GM12878 (cell line): ENCODE data around the gene FLRT1. TPM values are rescaled to one million over a fixed set of nuclear protein-coding genes. Genes with fewer than 3 reads are reported as not detected.

ENCODE experiments used
- ATAC-seq: fragments of 200-7000 bp; cut with Tn5 transposase; 3 replicates; pipeline ENCODE4 v1.9.1; 2020; ENCODE audit warnings: mild to moderate bottlenecking, moderate library complexity
- BruUV-seq: library from RNA; stranded (reverse); fragments of 400-500 nt; replicated peaks from 2 replicates; lab custom pipeline; 2021; lab: Mats Ljungman, UMichigan
- CTCF ChIA-PET: fragments of 300-600 bp; sonication (Branson Sonifier 250); formaldehyde crosslinking; extraction: SDS; loops from one replicate; lab custom pipeline; 2021; ENCODE audit warnings: inconsistent platforms; lab: Yijun Ruan, JAX
- POLR2A ChIA-PET: fragments of 350-600 bp; formaldehyde crosslinking; extraction: SDS; loops from one replicate; lab custom pipeline; 2021; ENCODE audit warnings: inconsistent platforms; lab: Charles Lee
- RAD21 ChIA-PET: fragments of 300-600 bp; sonication (Branson Sonifier 250); formaldehyde crosslinking; loops from one replicate; lab custom pipeline; 2023; ENCODE audit warnings: antibody characterized with exemption; ENCODE audit not compliant: unreplicated experiment; lab: Charles Lee
- SMC1A ChIA-PET: fragments of 300-600 bp; sonication (Branson Sonifier 250); formaldehyde crosslinking; loops from one replicate; lab custom pipeline; 2023; ENCODE audit not compliant: unreplicated experiment, uncharacterized antibody; lab: Charles Lee
- DNase-seq: peaks from one replicate; pipeline ENCODE4 v3.0.0-alpha.2; 2011; ENCODE audit warnings: low read depth, low spot score
- FAIRE-seq: peaks from 3 replicates; lab custom pipeline; 2011; peaks lifted over from hg19 to GRCh38; lab: Jason Lieb, UNC
- H2AFZ ChIP-seq: 2 replicates; pipeline ENCODE4 v1.6.0; 2011; ENCODE audit warnings: low read depth, low read length, control low read depth; ENCODE audit not compliant: control insufficient read depth
- H3K27ac ChIP-seq: 2 replicates; pipeline ENCODE4 v1.5.1; 2011; ENCODE audit warnings: control low read depth; ENCODE audit not compliant: control insufficient read depth, insufficient read depth
- H3K27me3 ChIP-seq, 2 experiments: replicated peaks in 1 of 2; 2 replicates each; pipeline versions ENCODE4 v1.6.0 to v1.6.1; 2011; ENCODE audit warnings: low read length in 1 of 2; ENCODE audit not compliant: control insufficient read depth in 2 of 2, insufficient read depth in 2 of 2
- H3K36me3 ChIP-seq, 2 experiments: 2 replicates each; pipeline ENCODE4 v1.5.1; 2011; ENCODE audit warnings: low read length in 1 of 2; ENCODE audit not compliant: control insufficient read depth in 2 of 2, insufficient read depth in 2 of 2
- H3K4me1 ChIP-seq: 2 replicates; pipeline ENCODE4 v1.6.1; 2011; ENCODE audit warnings: mild to moderate bottlenecking, low read length, moderate library complexity, mixed read lengths; ENCODE audit not compliant: control insufficient read depth, insufficient read depth
- H3K4me2 ChIP-seq: 2 replicates; pipeline ENCODE4 v1.6.0; 2011; ENCODE audit warnings: control low read depth; ENCODE audit not compliant: control insufficient read depth, insufficient read depth
- H3K4me3 ChIP-seq: fragments of 200-600 bp; sonication (generic); 2 replicates; pipeline ENCODE4 v1.5.1; 2016
- H3K79me2 ChIP-seq: 2 replicates; pipeline ENCODE4 v1.6.0; 2011; ENCODE audit warnings: low read length; ENCODE audit not compliant: control insufficient read depth, insufficient read depth
- H3K9ac ChIP-seq: 2 replicates; pipeline ENCODE4 v1.8.0; 2011; ENCODE audit warnings: low read length, control low read depth, mixed read lengths; ENCODE audit not compliant: control insufficient read depth, insufficient read depth
- H3K9me3 ChIP-seq: replicated peaks from 3 replicates; pipeline ENCODE4 v1.5.1; 2011; ENCODE audit warnings: mild to moderate bottlenecking, low read length; ENCODE audit not compliant: control insufficient read depth, insufficient read depth
- H4K20me1 ChIP-seq: 2 replicates; pipeline ENCODE4 v1.6.0; 2011; ENCODE audit not compliant: control insufficient read depth, insufficient read depth
- ATF2 ChIP-seq: IDR thresholded peaks from 2 replicates; pipeline ENCODE4 v1.6.1; 2012; ENCODE audit warnings: low read length, inconsistent platforms
- EED ChIP-seq: sonication (generic); IDR thresholded peaks from 2 replicates; pipeline ENCODE4 v1.6.1; 2016; ENCODE audit warnings: antibody characterized with exemption, low read depth
- EP300 ChIP-seq, 2 experiments: fragments of 150-350 bp in 1 of 2; IDR thresholded peaks; 2 replicates each; pipeline ENCODE4 v1.6.1; 2011 to 2012; ENCODE audit warnings: low read depth in 2 of 2, low read length in 2 of 2, borderline replicate concordance in 1 of 2, improper control_type of control experiment in 1 of 2, inconsistent platforms in 1 of 2; ENCODE audit not compliant: control insufficient read depth in 1 of 2
- EZH2 ChIP-seq: IDR thresholded peaks from 2 replicates; pipeline ENCODE4 v1.6.1; 2012; ENCODE audit warnings: low read depth, mild to moderate bottlenecking, control low read depth, inconsistent platforms, low read length, borderline replicate concordance; ENCODE audit not compliant: control insufficient read depth
- FOXM1 ChIP-seq: IDR thresholded peaks from 2 replicates; pipeline ENCODE4 v1.6.1; 2012; ENCODE audit warnings: low read depth, mild to moderate bottlenecking, inconsistent platforms, low read length, moderate library complexity
- IRF3 ChIP-seq: fragments of 450-650 bp; IDR thresholded peaks from 2 replicates; pipeline ENCODE4 v1.6.1; 2014; ENCODE audit warnings: mild to moderate bottlenecking
- MAX ChIP-seq: IDR thresholded peaks from 2 replicates; pipeline ENCODE4 v1.6.1; 2012; ENCODE audit warnings: low read depth, low read length, improper control_type of control experiment
- MXI1 ChIP-seq: fragments of 150-350 bp; IDR thresholded peaks from 2 replicates; pipeline ENCODE4 v1.6.1; 2011; ENCODE audit warnings: low read depth, mild to moderate bottlenecking, inconsistent platforms, low read length, improper control_type of control experiment
- MYC ChIP-seq: IDR thresholded peaks from 2 replicates; pipeline ENCODE4 v1.6.1; 2011; ENCODE audit warnings: mild to moderate bottlenecking, low read length, moderate library complexity, inconsistent platforms; ENCODE audit not compliant: insufficient read depth, insufficient replicate concordance, insufficient read length, severe bottlenecking
- NFXL1 ChIP-seq: fragments of 450-650 bp; IDR thresholded peaks from 2 replicates; pipeline ENCODE4 v1.6.1; 2017; ENCODE audit warnings: antibody characterized with exemption, mild to moderate bottlenecking, borderline replicate concordance
- NKRF ChIP-seq: fragments of 450-650 bp; conservative IDR thresholded peaks from 2 replicates; pipeline ENCODE4 v1.6.1; 2017; ENCODE audit warnings: mild to moderate bottlenecking, moderate library complexity
- NR2C2 ChIP-seq: IDR thresholded peaks from 2 replicates; pipeline ENCODE4 v1.6.1; 2011; ENCODE audit warnings: borderline replicate concordance, low read depth; ENCODE audit not compliant: control insufficient read depth, insufficient read length
- SMARCA5 ChIP-seq: fragments of 450-650 bp; IDR thresholded peaks from 2 replicates; pipeline ENCODE4 v1.6.1; 2017; ENCODE audit warnings: mild to moderate bottlenecking
- YBX1 ChIP-seq: fragments of 450-650 bp; IDR thresholded peaks from 2 replicates; pipeline ENCODE4 v1.6.1; 2016; ENCODE audit warnings: antibody characterized with exemption
- ZNF592 ChIP-seq: fragments of 450-650 bp; IDR thresholded peaks from 2 replicates; pipeline ENCODE4 v1.6.1; 2017; ENCODE audit warnings: mild to moderate bottlenecking, moderate library complexity
- ZNF622 ChIP-seq: fragments of 450-650 bp; IDR thresholded peaks from 2 replicates; pipeline ENCODE4 v1.6.1; 2017; ENCODE audit warnings: mild to moderate bottlenecking, inconsistent platforms
- WGBS: methylation state at CpG from one replicate; pipeline ENCODE4 v1.1.6; 2016; ENCODE audit warnings: low lambda C conversion rate; ENCODE audit not compliant: insufficient replicate concordance, insufficient coverage; ENCODE audit errors: missing lambda C conversion rate; 5-methylcytosine and 5-hydroxymethylcytosine counted together
- in situ Hi-C: fragments of 300-500 bp; cut with MboI; formaldehyde crosslinking; loops from 9 replicates; pipeline ENCODE4 v1.14.3; 2018; ENCODE audit warnings: mixed read lengths
- intact Hi-C: fragments of 100-400 bp; cut with micrococcal nuclease; formaldehyde crosslinking; loops from one replicate; pipeline ENCODE4 v1.14.2; 2022; ENCODE audit not compliant: unreplicated experiment
- polyA plus RNA-seq, 11 experiments: library from polyadenylated mRNA; depleted of rRNA in 4 of 11; unstranded in 6 of 11; stranded (reverse) in 5 of 11; fragments of >200 nt; fragmentation: Nextera tagmentation in 4 of 11; fragmentation: Illumina TruSeq in 1 of 11; extraction: Ambion mirVana in 4 of 11; extraction: Trizol in 1 of 11; gene quantifications; 1 replicate in 1 of 11; 2 replicates in 10 of 11; pipeline versions ENCODE4 v1.2.1 to v1.2.3, GENCODE V29; 2011 to 2016; ENCODE audit warnings: inconsistent platforms in 2 of 11, missing spikeins in 2 of 11, low read depth in 1 of 11
- total RNA-seq, 4 experiments: library from RNA; depleted of rRNA in 3 of 4; stranded (reverse); fragments of >200 nt in 3 of 4; fragmentation: Illumina TruSeq in 1 of 4; extraction: Trizol in 1 of 4; gene quantifications; 2 replicates each; pipeline versions ENCODE4 v1.2.1 to v1.2.3, GENCODE V29; 2013 to 2021

FLRT1 gene
- total and polyA plus RNA-seq, 10 of the 15 experiments (the other 5 are each of a cell fraction or from before 2014, with no cell fraction given) = 0.10 to 0.12 TPM; not detected in 8

GRCh38 chr11:64045700-64046099, 10.0 kb downstream of the FLRT1 start:
- Histone ChIP-seq H4K20me1 (no peaks in the 10 kb centered on the region), H3K36me3 (no peaks in the 10 kb centered on the region), H3K79me2 (no peaks in the 10 kb centered on the region), H3K9me3 (no peaks in the 10 kb centered on the region), H3K9ac (no peak overlapping the region), H3K27ac (no peak overlapping the region), H2AFZ (no peak overlapping the region), H3K27me3 (no peaks in the 10 kb centered on the region), H3K4me2 (no peak overlapping the region), H3K4me1 (no peaks in the 10 kb centered on the region), H3K4me3 (no peak overlapping the region)
- ChIA-PET RAD21 (no interaction called here), SMC1A (no interaction called here), CTCF (interaction anchor here (1.4 kb wide), 1 partner anchor 8 kb away, joined by 3 read pairs; no protein-coding TSS in a partner anchor), POLR2A (no interaction called here)
- no TSS peak for BruUV-seq
- DNase-seq = no peak
- no peak for FAIRE-seq
- ATAC-seq = no peak
- in situ Hi-C loops (no loop called here), intact Hi-C loops (no loop called here)
- 70% methylated on average over 2 of the region's 2 CpGs for WGBS
- no peak for TF ChIP-seq ATF2
- no peak for TF ChIP-seq MYC
- TF ChIP-seq EZH2 = no peak
- TF ChIP-seq EED = no peak
- TF ChIP-seq NFXL1 = no peak
- TF ChIP-seq NKRF = no peak
- no peak for TF ChIP-seq EP300 (IDR thresholded peaks at IDR 0.05; ENCODE audit: borderline replicate concordance in 1 of 2, control insufficient read depth in 1 of 2, low read depth in 2 of 2, low read length in 2 of 2)
- no peak for TF ChIP-seq IRF3
- no peak for TF ChIP-seq FOXM1
- no peak for TF ChIP-seq MXI1
- no peak for TF ChIP-seq ZNF622
- no peak for TF ChIP-seq ZNF592
- TF ChIP-seq SMARCA5 = no peak
- no peak for TF ChIP-seq MAX
- TF ChIP-seq NR2C2 = no peak
- TF ChIP-seq YBX1 = no peak
